DMS53 treated with DMSO at 0.1 percent for 48 hours (cell line): Measurements from ENCODE around the gene KRTAP10-9.
"Not testable (repeated sequence)": the region's sequence is repeated elsewhere in the genome, so short reads cannot be mapped to it uniquely, and the experiment has no call there.

Experiments used
- DNase-seq: peaks from one replicate; lab custom pipeline; 2025; ENCODE audit not compliant: unreplicated experiment; lab: John Stamatoyannopoulos, UW

KRTAP10-9 gene

DNA sequence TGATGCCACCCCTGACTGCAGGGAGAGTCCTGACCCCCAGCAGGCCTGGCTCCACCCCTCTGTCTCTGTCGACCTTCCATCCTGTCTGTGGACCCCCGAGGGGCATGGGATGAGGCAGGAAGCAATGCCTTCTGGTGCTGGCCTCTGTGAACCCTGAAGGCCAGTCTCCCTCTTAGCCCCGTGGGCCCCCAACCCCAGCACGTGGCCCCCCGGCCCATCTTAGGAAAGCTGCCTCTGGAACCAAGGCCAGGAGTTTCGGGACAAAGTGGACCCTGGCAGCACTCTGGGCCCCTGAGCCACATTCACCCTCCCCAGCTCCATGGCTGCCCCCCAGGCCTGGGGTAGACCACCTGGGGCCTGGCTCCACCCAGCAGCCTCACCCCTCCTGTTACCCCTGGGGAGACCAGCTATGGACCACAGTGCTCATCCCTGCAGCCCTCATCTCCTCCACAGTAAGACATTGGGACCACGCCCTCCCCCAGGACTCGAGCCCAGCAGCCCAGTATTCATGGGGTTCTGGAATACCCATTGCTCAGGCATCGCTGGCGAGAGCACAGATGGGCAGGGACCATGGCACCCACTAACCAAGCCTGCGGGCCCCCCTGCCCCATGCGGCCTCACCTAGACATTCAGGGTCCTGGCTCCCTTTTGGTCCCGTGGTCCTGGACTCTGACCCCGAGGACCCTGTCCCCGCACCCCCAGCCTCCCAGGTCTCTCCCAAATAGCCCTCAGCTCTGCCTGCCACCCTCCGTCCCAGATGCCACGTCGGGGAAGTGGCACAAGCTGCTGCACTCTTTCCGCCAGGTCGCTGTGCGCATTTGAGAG is 11.8 kb downstream of the KRTAP10-9 start:
- DNase-seq, result not testable (repeated sequence)

DNA sequence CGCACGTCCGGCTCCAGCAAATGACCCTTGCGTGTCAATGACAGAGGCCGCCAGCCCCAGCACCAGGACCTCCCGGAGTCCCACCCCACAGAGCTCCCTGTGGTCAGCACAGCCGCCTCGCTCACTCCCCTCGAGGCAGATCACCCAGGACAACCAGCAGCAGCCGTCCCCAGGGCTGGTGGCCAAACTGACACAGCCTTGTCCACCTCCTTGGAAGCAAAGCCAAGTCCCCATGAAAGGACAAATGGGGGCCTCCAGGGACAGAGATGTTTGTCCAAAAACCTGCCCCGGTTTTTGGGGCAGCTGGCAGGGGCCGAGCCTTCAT is 12.4 kb downstream of the KRTAP10-9 start:
- no peak for DNase-seq

DNA sequence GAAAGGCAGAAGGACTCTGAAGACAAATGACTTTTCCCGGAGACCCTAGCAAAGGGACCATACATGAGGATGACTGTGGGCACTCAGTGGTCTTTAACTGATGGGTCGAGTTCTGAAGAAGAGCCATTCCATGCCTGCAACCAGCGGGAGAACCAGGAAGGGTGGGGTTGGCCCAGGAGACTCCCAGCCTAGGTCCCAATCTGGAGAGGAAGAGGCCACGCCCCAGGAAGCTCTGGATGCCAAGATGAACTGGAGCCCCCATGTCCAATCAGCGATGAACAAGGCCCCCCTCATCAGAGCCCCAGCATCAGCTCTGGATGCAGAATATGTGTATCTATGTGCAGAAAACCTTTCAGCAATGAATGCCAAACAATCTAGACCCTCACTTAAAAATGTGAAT is 13.9 kb downstream of the KRTAP10-9 start:
- DNase-seq, result no peak

DNA sequence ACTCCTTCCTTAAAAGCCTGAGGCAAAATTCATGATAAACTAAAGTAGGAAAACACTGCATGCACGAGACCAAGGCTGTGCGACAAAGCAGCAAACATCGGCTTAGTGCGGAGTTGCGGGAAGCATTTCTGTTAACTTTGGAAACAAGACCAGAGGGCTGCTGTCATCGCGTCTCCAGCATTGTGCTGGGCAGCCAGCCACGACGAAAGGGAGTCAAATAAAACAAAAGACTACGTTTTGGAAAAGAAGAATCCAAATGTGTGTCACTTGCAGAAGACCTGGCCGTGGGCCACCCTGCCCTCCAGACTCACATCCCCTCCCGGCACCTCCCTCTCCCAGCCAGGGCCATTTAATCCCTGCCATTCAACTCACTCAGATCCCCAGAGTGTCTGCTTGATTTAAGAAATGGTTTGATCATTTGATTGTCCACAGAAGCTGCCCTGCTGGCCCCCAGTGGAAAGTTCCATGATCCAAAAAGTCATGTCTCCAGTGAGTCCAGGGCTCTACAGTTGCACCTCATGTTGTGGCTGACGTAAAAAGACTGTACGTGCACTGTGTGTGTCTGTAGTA is 16.9 kb downstream of the KRTAP10-9 start:
- no peak for DNase-seq

DNA sequence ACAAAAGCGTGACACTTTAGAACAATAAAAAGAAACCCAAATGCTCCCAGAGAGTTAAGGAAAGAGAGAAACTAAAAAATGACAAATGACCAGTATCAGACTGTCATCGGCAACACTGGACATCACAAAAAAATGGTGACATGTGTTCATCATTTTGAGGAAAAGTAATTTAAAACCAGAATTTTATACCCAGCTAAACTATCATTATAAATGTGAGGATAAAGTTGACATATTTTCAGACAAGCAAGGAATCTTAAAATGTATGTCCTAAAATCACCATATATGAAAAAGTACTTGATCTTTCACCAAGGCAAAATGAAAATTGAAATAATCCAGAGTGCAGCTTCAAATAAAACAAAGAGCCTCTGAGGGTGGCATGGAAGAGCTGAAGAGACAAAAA is 18.0 kb downstream of the KRTAP10-9 start:
- no peak for DNase-seq

DNA sequence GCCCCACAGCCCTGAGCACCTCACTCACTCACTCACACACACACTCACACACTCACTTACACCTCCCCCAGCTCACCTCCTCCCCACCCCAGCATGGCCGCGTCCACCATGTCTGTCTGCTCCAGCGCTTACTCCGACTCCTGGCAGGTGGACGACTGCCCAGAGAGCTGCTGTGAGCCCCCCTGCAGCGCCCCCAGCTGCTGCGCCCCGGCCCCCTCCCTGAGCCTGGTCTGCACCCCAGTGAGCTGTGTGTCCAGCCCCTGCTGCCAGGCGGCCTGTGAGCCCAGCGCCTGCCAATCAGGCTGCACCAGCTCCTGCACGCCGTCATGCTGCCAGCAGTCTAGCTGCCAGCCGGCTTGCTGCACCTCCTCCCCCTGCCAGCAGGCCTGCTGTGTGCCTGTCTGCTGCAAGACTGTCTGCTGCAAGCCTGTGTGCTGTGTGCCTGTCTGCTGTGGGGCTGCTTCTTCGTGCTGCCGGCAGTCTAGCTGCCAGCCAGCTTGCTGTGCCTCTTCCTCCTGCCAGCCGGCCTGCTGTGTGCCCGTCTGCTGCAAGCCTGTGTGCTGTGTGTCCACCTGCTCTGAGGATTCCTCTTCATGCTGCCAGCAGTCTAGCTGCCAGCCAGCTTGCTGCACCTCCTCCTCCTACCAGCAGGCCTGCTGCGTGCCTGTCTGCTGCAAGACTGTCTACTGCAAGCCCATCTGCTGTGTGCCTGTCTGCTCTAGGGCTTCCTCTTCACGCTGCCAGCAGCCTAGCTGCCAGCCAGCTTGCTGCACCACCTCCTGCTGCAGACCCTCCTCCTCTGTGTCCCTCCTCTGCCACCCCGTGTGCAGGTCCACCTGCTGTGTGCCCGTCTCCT is 19.7 kb downstream of the KRTAP10-9 start, which contains the start of gene KRTAP10-11:
Gene KRTAP10-11 (plus strand): TSS at position 49 of the 856 bp plus-strand sequence. CDS start 45 bp downstream, at position 94.
- not testable (repeated sequence) for DNase-seq

DNA sequence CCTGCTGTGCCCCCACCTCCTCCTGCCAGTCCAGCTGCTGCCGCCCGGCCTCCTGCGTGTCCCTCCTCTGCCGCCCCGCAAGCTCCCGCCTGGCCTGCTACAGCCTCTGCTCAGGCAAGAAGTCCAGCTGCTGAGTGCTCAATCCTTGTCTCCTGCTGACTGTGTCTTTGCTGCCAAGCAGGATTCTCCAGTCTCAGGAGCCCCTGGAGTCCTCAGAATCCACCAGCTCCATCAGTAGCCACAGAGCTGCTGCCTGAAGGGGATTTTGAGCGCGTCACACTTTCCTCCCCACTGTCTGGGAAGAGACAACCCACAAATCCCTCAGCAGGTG is 20.3 kb downstream of the KRTAP10-9 start:
- no peak for DNase-seq

DNA sequence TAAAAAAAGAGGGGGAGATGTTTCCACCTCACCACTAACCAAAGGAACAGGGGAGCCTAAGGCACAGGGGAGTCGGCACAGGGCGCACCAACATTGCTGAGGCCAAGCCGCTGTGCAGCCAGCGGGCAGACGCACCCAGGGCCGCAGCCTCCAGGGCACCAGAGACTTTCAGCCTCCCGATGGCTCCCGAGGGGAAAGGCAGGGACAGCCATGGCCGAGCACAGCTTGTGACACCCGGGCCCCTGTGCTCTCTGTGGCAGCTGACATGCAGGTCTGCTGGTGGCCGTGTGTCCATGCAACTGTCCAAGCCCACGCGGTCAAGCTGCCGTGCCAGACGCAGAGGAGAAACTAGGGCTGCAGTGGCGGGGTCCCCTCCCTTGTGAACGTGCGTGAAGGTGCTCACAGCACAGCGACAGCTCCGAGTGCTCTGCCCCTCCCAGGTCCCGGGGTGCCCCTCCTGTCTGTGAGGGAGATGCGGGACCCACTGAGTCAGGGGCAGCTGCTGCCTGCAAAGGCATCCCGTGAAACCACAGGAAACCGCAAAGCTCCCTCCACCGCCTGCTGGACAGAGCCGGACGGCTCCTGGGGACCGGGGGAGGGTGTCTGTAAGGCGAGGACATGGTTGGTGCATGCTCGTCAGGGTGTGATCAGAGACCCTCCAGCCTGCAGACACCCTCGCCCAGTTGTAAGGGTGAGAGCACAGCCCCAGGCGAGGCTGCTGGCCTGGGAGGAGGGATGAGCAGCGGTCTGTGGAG is 21.8 kb downstream of the KRTAP10-9 start:
- no peak for DNase-seq

DNA sequence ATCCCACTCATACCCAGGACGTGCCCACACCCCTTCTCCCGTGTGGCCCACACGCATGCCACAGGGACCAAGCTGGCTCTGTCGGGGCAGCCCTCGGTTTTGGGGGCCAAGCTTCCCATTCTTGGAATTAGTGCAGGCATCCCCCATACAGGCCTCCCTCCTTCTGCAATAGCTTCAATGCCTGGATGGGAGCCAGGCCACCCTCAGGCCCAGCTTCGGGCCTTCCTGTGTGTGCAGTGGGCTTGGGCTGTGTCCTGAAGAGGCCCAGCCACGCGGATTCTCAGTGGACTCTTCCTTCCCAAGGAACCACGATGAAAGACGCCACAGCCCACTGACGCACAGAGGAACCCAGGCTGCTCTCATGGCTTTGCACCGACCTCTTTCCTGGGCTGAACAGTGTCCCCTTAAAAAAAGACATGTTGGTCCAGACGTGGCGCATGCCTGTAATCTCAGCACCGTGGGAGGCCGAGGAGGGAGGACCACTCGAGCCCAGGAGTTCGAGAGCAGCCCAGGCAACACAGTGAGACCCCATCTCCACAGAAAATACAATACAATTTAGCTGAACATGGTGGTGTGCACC is 22.7 kb downstream of the KRTAP10-9 start:
- no peak for DNase-seq

DNA sequence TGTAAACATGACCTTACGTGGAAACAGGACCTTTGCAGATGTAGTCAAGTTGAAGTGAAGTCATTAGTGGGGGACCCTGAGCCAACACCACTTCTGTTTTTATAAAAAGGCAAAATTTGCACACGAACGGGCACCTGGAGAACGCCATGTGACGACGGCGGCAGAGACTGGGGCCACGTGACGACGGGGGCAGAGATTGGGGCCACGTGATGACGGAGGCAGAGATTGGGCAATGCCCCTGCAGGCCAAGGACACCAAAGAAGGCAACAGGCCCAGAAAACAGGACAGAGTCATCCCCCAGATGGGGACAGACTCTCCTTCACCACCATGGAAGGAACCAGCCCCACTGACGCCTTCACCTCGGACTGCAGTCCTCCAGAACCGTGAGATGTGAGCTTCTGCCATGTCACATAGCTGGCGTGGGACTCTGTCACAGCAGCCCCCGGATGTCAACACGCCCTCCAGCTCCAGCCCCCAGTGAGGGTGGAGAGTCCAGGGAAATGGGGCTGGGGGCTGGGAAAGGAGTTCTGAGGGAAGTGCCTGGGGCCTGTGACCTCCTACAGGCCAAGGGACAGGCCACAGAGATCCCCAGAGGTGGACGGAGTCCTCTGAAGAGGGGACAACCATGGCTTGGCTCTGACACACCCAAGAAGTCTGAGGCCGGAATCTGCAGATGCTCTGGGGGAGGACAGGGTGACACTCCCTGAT is 23.5 kb downstream of the KRTAP10-9 start:
- DNase-seq, result no peak

DNA sequence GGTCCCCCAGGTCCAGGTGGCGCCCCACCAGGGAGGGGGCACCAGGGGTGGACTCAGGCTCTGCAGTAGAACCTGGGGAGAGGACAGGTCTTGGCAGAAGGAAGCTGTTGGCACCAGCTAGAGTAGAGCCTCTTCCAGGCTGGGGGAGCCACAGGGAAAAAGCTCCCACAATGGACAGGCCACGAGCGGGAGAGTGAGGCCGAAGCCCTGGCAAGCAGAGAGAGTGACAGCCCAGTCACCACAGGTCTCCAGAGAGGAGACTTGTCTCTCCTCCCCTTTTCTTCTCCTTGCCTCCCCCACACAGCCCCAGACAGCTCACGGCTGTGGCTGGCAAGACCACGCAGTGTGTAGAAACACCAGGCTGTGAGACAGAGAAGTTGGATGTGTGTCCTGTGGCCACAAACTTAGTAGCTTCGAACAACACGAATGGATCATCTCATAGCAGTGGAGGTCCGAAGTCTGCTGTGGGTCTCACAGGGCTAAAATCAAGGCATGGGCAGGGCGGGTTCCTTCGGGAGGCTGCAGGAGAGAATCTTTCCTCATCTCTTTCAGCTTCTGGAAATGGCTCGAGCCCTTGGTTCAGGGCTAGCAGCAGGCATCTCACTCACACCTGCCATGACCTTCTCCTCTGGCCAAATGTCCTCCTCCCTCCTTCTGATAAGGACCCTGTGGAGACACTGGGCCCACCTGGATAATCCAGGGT is 24.2 kb downstream of the KRTAP10-9 start:
- no peak for DNase-seq

DNA sequence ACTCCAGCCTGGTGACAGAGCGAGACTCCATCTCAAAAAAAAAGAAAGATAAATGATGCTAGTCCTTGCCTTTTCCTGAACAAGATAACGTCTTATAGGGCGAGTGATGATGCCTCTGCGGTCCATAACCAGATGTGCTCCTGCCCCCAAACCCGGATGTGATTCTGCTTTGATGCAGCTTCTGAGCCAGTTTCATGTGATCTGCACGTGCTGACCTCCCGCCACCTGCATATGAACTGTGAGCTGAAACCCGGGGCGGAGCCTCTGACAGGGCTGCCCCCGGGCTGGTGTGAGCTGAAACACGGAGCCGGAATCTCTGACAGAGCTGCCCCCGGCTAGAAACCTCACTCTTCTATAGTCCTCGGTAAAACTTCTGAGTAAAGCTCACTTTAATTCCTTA is 26.2 kb downstream of the KRTAP10-9 start:
- DNase-seq, result no peak

DNA sequence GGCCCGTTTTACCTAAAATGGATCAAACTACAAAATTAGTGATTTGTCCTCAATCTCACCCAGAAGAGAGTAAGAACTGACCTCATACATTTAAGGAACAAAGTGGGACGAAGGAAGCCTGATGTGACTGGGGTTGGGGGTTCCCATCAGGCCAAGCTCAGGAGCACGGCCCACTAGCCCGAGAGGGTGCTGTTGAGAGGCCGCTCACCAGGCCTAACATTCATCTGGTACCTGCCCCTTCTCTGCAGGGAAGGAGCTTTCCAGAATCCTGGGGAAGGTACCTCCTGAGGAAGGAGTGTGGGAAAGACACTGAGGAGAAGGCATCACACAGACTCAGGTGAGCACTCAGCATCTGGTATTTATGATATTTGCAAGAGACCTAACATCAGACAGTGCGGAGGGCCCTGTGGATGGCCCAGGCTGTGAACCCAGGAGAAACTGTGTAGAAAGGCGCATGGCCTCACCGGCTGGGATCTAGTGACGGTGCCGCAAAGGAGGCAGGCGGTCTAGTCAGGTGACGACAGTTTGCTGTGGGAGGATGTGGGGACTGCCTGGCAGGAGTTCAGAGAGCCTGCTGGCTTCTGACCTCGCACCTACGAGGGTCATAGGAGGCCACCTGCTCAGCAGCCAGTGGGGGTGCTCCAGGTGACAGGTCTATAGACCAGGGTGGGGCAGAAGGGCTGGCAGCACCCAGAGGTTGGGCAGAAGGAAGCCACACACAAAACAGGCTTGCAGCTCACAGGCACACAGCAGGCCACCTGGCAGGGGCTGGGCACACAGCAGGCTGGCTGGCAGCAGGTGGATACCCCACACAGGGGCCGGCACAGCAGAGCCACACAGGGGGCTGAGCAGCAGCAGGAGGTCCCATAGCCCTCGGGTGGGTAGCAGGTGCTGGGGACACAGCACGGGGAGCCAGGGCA is 27.0 kb downstream of the KRTAP10-9 start:
- no peak for DNase-seq

DNA sequence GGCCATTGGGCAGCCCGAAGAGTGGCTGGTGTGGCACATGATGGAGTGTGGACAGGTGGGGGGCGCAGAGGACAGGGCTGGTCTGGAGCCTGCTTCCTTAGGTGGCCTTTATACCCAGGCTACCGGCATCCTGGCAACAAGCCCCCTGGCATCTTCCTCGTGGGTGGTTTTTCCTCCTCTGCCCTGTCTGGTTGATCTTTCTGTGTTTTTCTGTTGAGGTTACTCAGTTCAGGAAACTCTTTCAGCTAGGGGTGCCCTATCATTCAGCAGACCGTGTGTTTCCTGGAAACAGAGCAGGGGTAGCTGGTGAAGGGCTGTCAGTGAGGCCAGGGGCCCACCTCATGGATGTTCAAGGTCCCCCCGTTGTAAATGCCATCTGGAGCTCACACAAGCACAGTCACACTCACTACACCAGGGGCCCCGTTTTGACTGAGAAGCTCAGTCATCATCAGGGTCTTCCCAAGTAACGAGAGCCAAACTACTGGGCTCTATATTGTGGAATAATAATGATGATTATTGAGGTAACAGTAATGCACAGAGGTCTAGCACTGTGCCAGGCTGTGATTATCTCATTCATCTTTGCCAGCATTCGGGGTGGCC is 27.8 kb downstream of the KRTAP10-9 start, which contains the start of gene KRTAP12-4:
Gene KRTAP12-4 (minus strand): TSS at position 84 of the 600 bp plus-strand sequence. CDS start 45 bp downstream, at position 39.
- DNase-seq, result no peak

DNA sequence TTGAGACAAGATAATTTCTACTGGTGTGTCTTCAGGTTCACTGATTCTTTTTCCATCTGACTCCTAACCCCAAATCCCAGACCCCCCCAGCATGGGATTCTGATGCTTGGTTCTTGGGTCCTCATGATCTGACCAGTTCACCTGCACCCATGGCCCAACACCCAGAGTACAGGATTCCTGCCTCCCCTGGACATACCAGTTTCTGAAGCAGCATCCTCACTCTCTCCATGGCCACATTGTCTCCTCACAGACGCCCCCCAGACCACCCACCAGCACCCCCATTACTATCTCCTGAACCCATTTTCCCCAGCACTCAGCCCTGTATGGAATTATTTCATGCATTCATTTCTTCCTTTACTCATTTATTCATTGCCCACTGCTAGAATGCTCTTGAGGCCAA is 30.0 kb downstream of the KRTAP10-9 start:
- DNase-seq, result no peak

DNA sequence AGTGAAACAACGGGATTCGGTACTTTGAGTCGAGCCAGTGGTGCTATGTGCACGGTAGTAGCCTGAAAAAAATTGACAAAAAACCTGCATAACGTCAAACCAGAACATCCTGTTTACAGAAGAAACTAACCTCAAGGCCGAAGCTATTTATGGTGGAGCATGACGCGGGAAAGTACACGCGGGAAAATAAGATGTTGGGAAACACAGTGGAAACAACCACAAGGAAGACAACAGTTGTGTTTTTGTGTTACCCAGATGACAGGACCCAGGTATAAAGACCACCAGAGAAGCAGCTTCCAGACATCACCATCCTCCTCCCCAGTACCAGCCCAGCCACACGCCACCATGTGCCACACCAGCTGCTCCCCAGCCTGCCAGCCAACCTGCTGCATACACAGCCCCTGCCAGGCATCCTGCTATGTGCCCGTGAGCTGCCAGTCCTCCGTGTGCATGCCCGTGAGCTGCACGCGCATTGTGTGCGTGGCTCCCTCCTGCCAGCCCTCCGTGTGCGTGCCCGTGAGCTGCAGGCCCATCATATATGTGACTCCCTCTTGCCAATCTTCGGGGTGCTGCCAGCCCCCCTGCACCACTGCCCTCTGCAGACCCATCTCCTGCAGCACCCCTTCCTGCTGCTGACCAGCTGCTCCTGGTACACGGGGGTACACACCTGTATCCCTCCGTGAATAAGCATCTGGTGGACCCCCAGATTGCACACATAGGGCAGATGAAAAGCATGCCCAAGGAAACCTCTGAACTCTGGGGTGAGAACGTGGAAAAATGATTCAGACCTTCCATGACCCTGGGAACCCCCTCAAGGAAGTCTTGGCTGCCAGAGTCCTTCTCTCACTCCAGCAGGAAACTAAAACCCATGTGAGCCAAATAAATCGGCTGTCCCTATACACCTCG is 31.0 kb downstream of the KRTAP10-9 start, which contains the start of gene KRTAP12-3:
Gene KRTAP12-3 (plus strand): TSS at position 298 of the 906 bp plus-strand sequence. CDS start 48 bp downstream, at position 346.
- no peak for DNase-seq

DNA sequence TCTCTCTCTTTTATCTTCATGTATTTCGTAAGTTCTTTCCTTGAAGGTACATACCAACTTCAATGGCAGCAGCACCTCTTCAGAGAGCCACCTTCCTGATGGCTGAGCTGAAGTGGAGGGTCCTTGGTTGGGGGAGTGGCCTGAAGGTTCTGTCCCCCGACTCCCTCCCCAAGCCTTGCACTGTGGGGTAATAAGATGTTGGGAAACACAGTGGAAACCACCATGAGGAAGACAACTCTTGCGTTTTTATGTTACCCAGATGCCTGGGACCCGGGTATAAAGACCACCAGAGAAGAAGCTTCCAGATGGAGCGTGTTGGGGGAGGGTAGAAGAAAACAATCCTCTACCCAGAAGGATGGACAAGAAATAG is 31.6 kb downstream of the KRTAP10-9 start:
- no peak for DNase-seq
